Neural cell (in vitro differentiated cells): ENCODE results near the gene VWA8. TPM values are rescaled to one million over a fixed set of nuclear protein-coding genes. Genes with fewer than 3 reads are reported as not detected.

Source experiments
- H2AFZ ChIP-seq: fragments of 200-600, 300-800 bp; sonication (generic), shearing (Covaris generic); 2 replicates; pipeline ENCODE4 v1.6.0; 2014; ENCODE audit warnings: low read depth, mild to moderate bottlenecking, antibody characterized with exemption, low read length, moderate library complexity
- H3F3A ChIP-seq: fragments of 200-600 bp; shearing (Covaris generic); 2 replicates; pipeline ENCODE4 v1.6.1; 2016; ENCODE audit warnings: mild to moderate bottlenecking, moderate library complexity, mixed read lengths, antibody characterized with exemption, low read length; ENCODE audit not compliant: insufficient read depth, poor library complexity, severe bottlenecking
- H3K27ac ChIP-seq: fragments of 200-600, 300-800 bp; sonication (generic), shearing (Covaris generic); 2 replicates; pipeline ENCODE4 v1.5.1; 2014; ENCODE audit warnings: mild to moderate bottlenecking, low read length, moderate library complexity
- H3K27me3 ChIP-seq: fragments of 300-800, 200-600 bp; sonication (generic), shearing (Covaris generic); 2 replicates; pipeline ENCODE4 v1.6.0; 2014; ENCODE audit warnings: mild to moderate bottlenecking, low read depth, low read length, moderate library complexity; ENCODE audit not compliant: insufficient read depth
- H3K36me3 ChIP-seq: fragments of 300-800, 200-600 bp; sonication (generic), shearing (Covaris generic); 2 replicates; pipeline ENCODE4 v1.5.1; 2014; ENCODE audit warnings: mild to moderate bottlenecking, antibody characterized with exemption, low read length, moderate library complexity; ENCODE audit not compliant: insufficient read depth
- H3K4me2 ChIP-seq: fragments of 300-800, 200-600 bp; sonication (generic), shearing (Covaris generic); 2 replicates; pipeline ENCODE4 v1.6.0; 2014; ENCODE audit warnings: mild to moderate bottlenecking, low read length
- H3K4me3 ChIP-seq: fragments of 300-800, 200-600 bp; sonication (generic), shearing (Covaris generic); 2 replicates; pipeline ENCODE4 v1.5.1; 2014; ENCODE audit warnings: mild to moderate bottlenecking, low read length, moderate library complexity
- H3K79me2 ChIP-seq: fragments of 200-600 bp; shearing (Covaris generic); replicated peaks from 2 replicates; pipeline ENCODE4 v1.6.0; 2014; ENCODE audit warnings: mild to moderate bottlenecking, low read length, moderate library complexity; ENCODE audit not compliant: insufficient read depth
- H3K9ac ChIP-seq: fragments of 300-800, 200-600 bp; sonication (generic), shearing (Covaris generic); 2 replicates; pipeline ENCODE4 v1.6.1; 2016; ENCODE audit warnings: mild to moderate bottlenecking, low read length, mixed read lengths
- H3K9me2 ChIP-seq: fragments of 200-600 bp; shearing (Covaris generic); 2 replicates; pipeline ENCODE4 v1.6.1; 2016; ENCODE audit warnings: mild to moderate bottlenecking, low read length, mixed read lengths; ENCODE audit not compliant: insufficient read depth
- H3K9me3 ChIP-seq: fragments of 200-600, 300-800 bp; sonication (generic), shearing (Covaris generic); 2 replicates; pipeline ENCODE4 v1.6.1; 2016; ENCODE audit warnings: mild to moderate bottlenecking, mixed run types, low read length, moderate library complexity, mixed read lengths
- H4K20me1 ChIP-seq: fragments of 200-600 bp; shearing (Covaris generic); 2 replicates; pipeline ENCODE4 v1.6.1; 2016; ENCODE audit warnings: mild to moderate bottlenecking, mixed run types; ENCODE audit not compliant: insufficient read depth
- EP300 ChIP-seq: fragments of 450-650 bp; conservative IDR thresholded peaks from 2 replicates; pipeline ENCODE4 v1.6.1; 2014; ENCODE audit warnings: antibody characterized with exemption, mild to moderate bottlenecking, moderate library complexity; ENCODE audit not compliant: poor library complexity, severe bottlenecking
- EZH2 ChIP-seq: fragments of 200-600, 300-800 bp; shearing (Covaris generic), sonication (generic); IDR thresholded peaks from 2 replicates; pipeline ENCODE4 v1.6.1; 2014; ENCODE audit warnings: antibody characterized with exemption, low read length, borderline replicate concordance, mild to moderate bottlenecking; ENCODE audit not compliant: insufficient read depth, poor library complexity, severe bottlenecking
- MXI1 ChIP-seq: fragments of 450-650 bp; conservative IDR thresholded peaks from 2 replicates; pipeline ENCODE4 v1.6.1; 2014; ENCODE audit warnings: antibody characterized with exemption, mild to moderate bottlenecking; ENCODE audit not compliant: poor library complexity, severe bottlenecking
- POLR2AphosphoS5 ChIP-seq: IDR thresholded peaks from 2 replicates; pipeline ENCODE4 v1.6.1; 2012
- RAD21 ChIP-seq: fragments of 450-650 bp; conservative IDR thresholded peaks from 2 replicates; pipeline ENCODE4 v1.6.1; 2014; ENCODE audit warnings: antibody characterized with exemption, mild to moderate bottlenecking, moderate library complexity
- SMC3 ChIP-seq: fragments of 450-650 bp; conservative IDR thresholded peaks from 2 replicates; pipeline ENCODE4 v1.6.1; 2014; ENCODE audit warnings: antibody characterized with exemption, mild to moderate bottlenecking, moderate library complexity; ENCODE audit not compliant: poor library complexity
- TAF1 ChIP-seq: IDR thresholded peaks from 2 replicates; pipeline ENCODE4 v1.6.1; 2012; ENCODE audit warnings: low read depth
- polyA plus RNA-seq: library from polyadenylated mRNA; depleted of rRNA; stranded (reverse); fragments of >200 nt; gene quantifications from 2 replicates; pipeline ENCODE4 v1.2.3, GENCODE V29; 2014
- TF ChIP-seq, protein P1 (sequence below): fragments of 450-650 bp; IDR thresholded peaks from 2 replicates; pipeline ENCODE4 v1.5.1; 2014; ENCODE audit warnings: antibody characterized with exemption, mild to moderate bottlenecking, moderate library complexity; ENCODE audit not compliant: poor library complexity, severe bottlenecking
- TF ChIP-seq, protein P2 (sequence below): IDR thresholded peaks from 2 replicates; pipeline ENCODE4 v1.6.1; 2012; ENCODE audit warnings: borderline replicate concordance

The VWA8 gene
- polyA plus RNA-seq, 1 donor from 2014 or later, result 3.6 TPM

DNA sequence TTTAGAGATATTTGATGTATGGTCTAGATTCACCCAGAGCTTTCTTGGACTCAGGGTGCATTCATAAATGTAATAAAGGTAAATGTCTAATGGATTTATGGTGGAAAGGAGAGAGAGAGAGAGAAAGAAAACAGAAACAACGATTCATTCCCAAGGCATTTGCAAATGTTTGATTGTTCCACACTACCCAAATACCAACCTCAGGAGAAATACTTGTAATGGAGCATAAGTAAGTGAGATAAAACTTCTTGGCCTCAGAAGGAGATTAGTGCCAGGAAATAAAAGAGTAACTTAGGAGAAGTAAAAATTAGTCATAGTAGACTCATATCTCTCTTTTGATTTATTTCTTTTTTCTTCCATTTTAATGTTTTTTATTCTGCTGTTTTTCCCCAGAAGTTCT is 46.9 kb upstream of the VWA8 start:
- Histone ChIP-seq H4K20me1 (no peaks in the 10 kb centered on the region), H3K27ac (no peak overlapping the region)

DNA sequence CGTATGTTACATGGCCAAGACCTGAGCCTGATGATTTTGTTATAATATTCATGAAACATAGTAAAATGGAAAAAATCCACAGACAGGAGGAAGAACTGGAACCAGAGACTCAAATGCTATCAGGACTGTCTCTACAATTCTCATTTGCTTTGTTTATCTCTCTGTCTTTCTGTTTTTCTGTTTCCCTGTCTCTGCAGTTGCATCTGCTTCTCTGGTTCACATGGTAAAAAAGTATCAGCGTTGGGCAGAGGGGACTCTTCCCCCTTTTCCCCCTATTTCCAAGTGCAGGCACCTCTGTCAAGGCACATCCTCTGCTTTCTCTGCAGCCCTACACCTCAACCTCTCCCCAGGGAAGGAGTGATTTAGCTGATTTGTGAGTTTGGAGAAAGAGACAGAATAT is 41.2 kb upstream of the VWA8 start:
- H3K4me3 ChIP-seq, result no peak overlapping the region
- no peaks in the 10 kb centered on the region for H4K20me1 ChIP-seq
- H3K9me2 ChIP-seq, result no peaks in the 10 kb centered on the region
- H3K4me2 ChIP-seq, result no peak overlapping the region
- TF ChIP-seq POLR2AphosphoS5 (no peak), RAD21 (no peak), MXI1 (no peak), EZH2 (no peak), TAF1 (no peak), SMC3 (no peak), EP300 (no peak)
- TF ChIP-seq, protein P1, sequence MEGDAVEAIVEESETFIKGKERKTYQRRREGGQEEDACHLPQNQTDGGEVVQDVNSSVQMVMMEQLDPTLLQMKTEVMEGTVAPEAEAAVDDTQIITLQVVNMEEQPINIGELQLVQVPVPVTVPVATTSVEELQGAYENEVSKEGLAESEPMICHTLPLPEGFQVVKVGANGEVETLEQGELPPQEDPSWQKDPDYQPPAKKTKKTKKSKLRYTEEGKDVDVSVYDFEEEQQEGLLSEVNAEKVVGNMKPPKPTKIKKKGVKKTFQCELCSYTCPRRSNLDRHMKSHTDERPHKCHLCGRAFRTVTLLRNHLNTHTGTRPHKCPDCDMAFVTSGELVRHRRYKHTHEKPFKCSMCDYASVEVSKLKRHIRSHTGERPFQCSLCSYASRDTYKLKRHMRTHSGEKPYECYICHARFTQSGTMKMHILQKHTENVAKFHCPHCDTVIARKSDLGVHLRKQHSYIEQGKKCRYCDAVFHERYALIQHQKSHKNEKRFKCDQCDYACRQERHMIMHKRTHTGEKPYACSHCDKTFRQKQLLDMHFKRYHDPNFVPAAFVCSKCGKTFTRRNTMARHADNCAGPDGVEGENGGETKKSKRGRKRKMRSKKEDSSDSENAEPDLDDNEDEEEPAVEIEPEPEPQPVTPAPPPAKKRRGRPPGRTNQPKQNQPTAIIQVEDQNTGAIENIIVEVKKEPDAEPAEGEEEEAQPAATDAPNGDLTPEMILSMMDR, result no peak
- TF ChIP-seq, protein P2, sequence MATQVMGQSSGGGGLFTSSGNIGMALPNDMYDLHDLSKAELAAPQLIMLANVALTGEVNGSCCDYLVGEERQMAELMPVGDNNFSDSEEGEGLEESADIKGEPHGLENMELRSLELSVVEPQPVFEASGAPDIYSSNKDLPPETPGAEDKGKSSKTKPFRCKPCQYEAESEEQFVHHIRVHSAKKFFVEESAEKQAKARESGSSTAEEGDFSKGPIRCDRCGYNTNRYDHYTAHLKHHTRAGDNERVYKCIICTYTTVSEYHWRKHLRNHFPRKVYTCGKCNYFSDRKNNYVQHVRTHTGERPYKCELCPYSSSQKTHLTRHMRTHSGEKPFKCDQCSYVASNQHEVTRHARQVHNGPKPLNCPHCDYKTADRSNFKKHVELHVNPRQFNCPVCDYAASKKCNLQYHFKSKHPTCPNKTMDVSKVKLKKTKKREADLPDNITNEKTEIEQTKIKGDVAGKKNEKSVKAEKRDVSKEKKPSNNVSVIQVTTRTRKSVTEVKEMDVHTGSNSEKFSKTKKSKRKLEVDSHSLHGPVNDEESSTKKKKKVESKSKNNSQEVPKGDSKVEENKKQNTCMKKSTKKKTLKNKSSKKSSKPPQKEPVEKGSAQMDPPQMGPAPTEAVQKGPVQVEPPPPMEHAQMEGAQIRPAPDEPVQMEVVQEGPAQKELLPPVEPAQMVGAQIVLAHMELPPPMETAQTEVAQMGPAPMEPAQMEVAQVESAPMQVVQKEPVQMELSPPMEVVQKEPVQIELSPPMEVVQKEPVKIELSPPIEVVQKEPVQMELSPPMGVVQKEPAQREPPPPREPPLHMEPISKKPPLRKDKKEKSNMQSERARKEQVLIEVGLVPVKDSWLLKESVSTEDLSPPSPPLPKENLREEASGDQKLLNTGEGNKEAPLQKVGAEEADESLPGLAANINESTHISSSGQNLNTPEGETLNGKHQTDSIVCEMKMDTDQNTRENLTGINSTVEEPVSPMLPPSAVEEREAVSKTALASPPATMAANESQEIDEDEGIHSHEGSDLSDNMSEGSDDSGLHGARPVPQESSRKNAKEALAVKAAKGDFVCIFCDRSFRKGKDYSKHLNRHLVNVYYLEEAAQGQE, result no peak
- no peak overlapping the region for H2AFZ ChIP-seq
- H3K9me3 ChIP-seq, result no peaks in the 10 kb centered on the region
- no peaks in the 10 kb centered on the region for H3K36me3 ChIP-seq
- H3F3A ChIP-seq, result no peaks in the 10 kb centered on the region
- no peaks in the 10 kb centered on the region for H3K27me3 ChIP-seq
- no peaks in the 10 kb centered on the region for H3K79me2 ChIP-seq
- H3K9ac ChIP-seq, result no peak overlapping the region
- no peak overlapping the region for H3K27ac ChIP-seq

More for the DNA sequence above, 46.9 kb upstream of the VWA8 start:
- TF ChIP-seq TAF1 (no peak), POLR2AphosphoS5 (no peak), RAD21 (no peak), MXI1 (no peak), SMC3 (no peak)
- H3K4me2 ChIP-seq, result no peak overlapping the region
- H3K9ac ChIP-seq, result no peak overlapping the region
- H3K9me3 ChIP-seq, result no peaks in the 10 kb centered on the region
- no peaks in the 10 kb centered on the region for H3K36me3 ChIP-seq
- no peak overlapping the region for H2AFZ ChIP-seq
- no peaks in the 10 kb centered on the region for H3K79me2 ChIP-seq
- no peaks in the 10 kb centered on the region for H3K9me2 ChIP-seq
- no peak overlapping the region for H3K4me3 ChIP-seq
- H3F3A ChIP-seq, result no peaks in the 10 kb centered on the region
- H3K27me3 ChIP-seq, result no peaks in the 10 kb centered on the region

GRCh38 chr13:42001580-42001979 is 40.7 kb upstream of the VWA8 start:
- TF ChIP-seq, protein P2, result no peak
- TF ChIP-seq EP300 (no peak), RAD21 (no peak), MXI1 (no peak), EZH2 (no peak), SMC3 (no peak), TAF1 (no peak), POLR2AphosphoS5 (no peak)
- TF ChIP-seq, protein P1, result no peak
- Histone ChIP-seq H3K27ac (no peak overlapping the region), H4K20me1 (no peaks in the 10 kb centered on the region), H3K4me3 (no peak overlapping the region), H2AFZ (no peak overlapping the region), H3K9me2 (no peaks in the 10 kb centered on the region), H3K27me3 (no peaks in the 10 kb centered on the region), H3K79me2 (no peaks in the 10 kb centered on the region), H3K36me3 (no peaks in the 10 kb centered on the region), H3K9ac (no peak overlapping the region), H3K4me2 (no peak overlapping the region), H3K9me3 (no peaks in the 10 kb centered on the region), H3F3A (no peaks in the 10 kb centered on the region)
